HG03378 (cell line): ENCODE data around the gene CERT1.

Experiments
- ATAC-seq: cut with Tn5 transposase; IDR thresholded peaks from one replicate; pipeline ENCODE4 v1.9.1; 2021; ENCODE audit warnings: mild to moderate bottlenecking, moderate library complexity; ENCODE audit not compliant: unreplicated experiment

CERT1 gene

GRCh38 chr5:75412111-75412990 lies 99.1 kb downstream of the CERT1 start:
- no peak for ATAC-seq

- no peak for ATAC-seq
Observed at GRCh38 chr5:75405296-75405695, 106.1 kb downstream of the CERT1 start.

GRCh38 chr5:75395277-75395676 lies 116.2 kb downstream of the CERT1 start:
- ATAC-seq: no peak

GRCh38 chr5:75389430-75389829 lies 122.0 kb downstream of the CERT1 start:
- ATAC-seq: no peak

- ATAC-seq: no peak
Observed at GRCh38 chr5:75387806-75388205, 123.6 kb downstream of the CERT1 start.

- no peak for ATAC-seq
Observed at GRCh38 chr5:75384218-75384617, 127.2 kb downstream of the CERT1 start.

- ATAC-seq: no peak
Observed at GRCh38 chr5:75381456-75381855, 130.0 kb downstream of the CERT1 start.

- ATAC-seq: no peak
Observed at GRCh38 chr5:75380099-75380498, 131.3 kb downstream of the CERT1 start.

- no peak for ATAC-seq
Observed at GRCh38 chr5:75375414-75375813, 136.0 kb downstream of the CERT1 start.

- ATAC-seq: no peak
Observed at GRCh38 chr5:75374394-75374814, 137.0 kb downstream of the CERT1 start.

- no peak for ATAC-seq
Observed at GRCh38 chr5:75373862-75374261, 137.6 kb downstream of the CERT1 start.

- ATAC-seq: no peak
Observed at GRCh38 chr5:75368391-75368790, 143.0 kb downstream of the CERT1 start.

GRCh38 chr5:75367401-75367800 lies 144.0 kb downstream of the CERT1 start:
- ATAC-seq: no peak

GRCh38 chr5:75366787-75367186 lies 144.6 kb downstream of the CERT1 start:
- ATAC-seq: peak; percentile 75

GRCh38 chr5:75365740-75366139 lies 145.7 kb downstream of the CERT1 start:
- no peak for ATAC-seq

- ATAC-seq: no peak
Observed at GRCh38 chr5:75364571-75365280, 146.7 kb downstream of the CERT1 start.

GRCh38 chr5:75363726-75364495 lies 147.5 kb downstream of the CERT1 start:
- no peak for ATAC-seq

- ATAC-seq: no peak
Observed at GRCh38 chr5:75363111-75363510, 148.3 kb downstream of the CERT1 start.

GRCh38 chr5:75362474-75362975 lies 148.9 kb downstream of the CERT1 start:
- no peak for ATAC-seq

- no peak for ATAC-seq
Observed at GRCh38 chr5:75361310-75361709, 150.1 kb downstream of the CERT1 start.

- no peak for ATAC-seq
Observed at GRCh38 chr5:75358117-75358516, 153.3 kb downstream of the CERT1 start.
